Esophagus squamous epithelium (tissue), 4 donors: ENCODE results near the gene ADAM23.

ENCODE experiments used
- CTCF ChIP-seq, 6 experiments: fragments of 450-650 bp in 4 of 6; fragments of 200-600 bp in 2 of 6; sonication (generic) in 2 of 6; IDR thresholded peaks; one replicate each; pipeline ENCODE4 v1.5.1; 2016 to 2019; ENCODE audit warnings: antibody characterized with exemption in 6 of 6, mild to moderate bottlenecking in 4 of 6, moderate library complexity in 4 of 6
- POLR2A ChIP-seq, 4 donors: fragments of 450-650 bp; IDR thresholded peaks; one replicate each; pipeline ENCODE4 v1.6.1; 2017; ENCODE audit warnings: antibody characterized with exemption in 4 of 4, mild to moderate bottlenecking in 4 of 4, moderate library complexity in 3 of 4

- no peak for TF ChIP-seq POLR2A (IDR thresholded peaks at IDR 0.05)
- TF ChIP-seq CTCF (IDR thresholded peaks at IDR 0.05), result no peak
These were observed 119.0 kb downstream of the ADAM23 start for GRCh38 chr2:206562375-206562774.
